ENCODE measurements around the gene BBIP1. TPM values are rescaled to one million over a fixed set of nuclear protein-coding genes. Genes with fewer than 3 reads are reported as not detected.

BBIP1 gene
- total and polyA plus RNA-seq, 10 of the 15 experiments (the other 5 are each of a cell fraction or from before 2014, with no cell fraction given) = 13.8 to 40.8 (median 31.3) TPM

- intact Hi-C loops (cut with micrococcal nuclease; ENCODE audit: unreplicated experiment) (loop anchor here (1.0 to 2.0 kb wide), 2 partner anchors 21 to 55 kb away; partner anchors contain the start of genes BBIP1 and SHOC2), in situ Hi-C loops (cut with MboI) (no loop called here)
- H2AFZ ChIP-seq (ENCODE audit: control insufficient read depth, low read depth, low read length) = no peak overlapping the region
- H3K36me3 ChIP-seq (ENCODE audit: control insufficient read depth in 2 of 2, insufficient read depth in 2 of 2, low read length in 1 of 2) = no peaks in the 10 kb centered on the region
- ChIA-PET CTCF (interaction anchor here (0.6 to 5.2 kb wide), 4 partner anchors 10 to 60 kb away, joined by 3 to 53 read pairs (median 8); no protein-coding TSS in a partner anchor), POLR2A (interaction anchor here (0.9 to 5.2 kb wide), 9 partner anchors 11 to 116 kb away, joined by 3 to 78 read pairs (median 4); no protein-coding TSS in a partner anchor), RAD21 (ENCODE audit: unreplicated experiment) (interaction anchor here (0.8 to 5.3 kb wide), 11 partner anchors 12 to 90 kb away, joined by 3 to 138 read pairs (median 6); partner anchors contain the start of genes BBIP1 and SHOC2), SMC1A (ENCODE audit: uncharacterized antibody, unreplicated experiment) (interaction anchor here (0.7 to 5.1 kb wide), 11 partner anchors 13 to 367 kb away, joined by 3 to 139 read pairs (median 6); no protein-coding TSS in a partner anchor)
- H3K27me3 ChIP-seq (replicated peaks in 1 of 2; ENCODE audit: control insufficient read depth in 2 of 2, insufficient read depth in 2 of 2, low read length in 1 of 2) = no peaks in the 10 kb centered on the region
- H3K9me3 ChIP-seq (replicated peaks; ENCODE audit: control insufficient read depth, insufficient read depth, low read length) = no peaks in the 10 kb centered on the region
- ATAC-seq (no peak), FAIRE-seq (no peak), DNase-seq (ENCODE audit: low read depth, low spot score) (no peak)
- H3K27ac ChIP-seq (ENCODE audit: control insufficient read depth, insufficient read depth) = peak overlapping the region; percentile 99
- H3K4me3 ChIP-seq = peak overlapping the region; percentile 20; the same call in 1 of the 2 replicates
- H3K79me2 ChIP-seq (ENCODE audit: control insufficient read depth, insufficient read depth, low read length) = peaks cover 2% of the 10 kb centered on the region; the same call in 1 of the 2 replicates
- no peak for TF ChIP-seq E2F8 (IDR thresholded peaks at IDR 0.05; ENCODE audit: low read depth, partially characterized antibody)
- no peak for TF ChIP-seq NRF1 (conservative IDR thresholded peaks at IDR 0.05; ENCODE audit: low read depth, low read length)
- TF ChIP-seq NFXL1 (IDR thresholded peaks at IDR 0.05; ENCODE audit: borderline replicate concordance) = no peak
- TF ChIP-seq FOXM1 (IDR thresholded peaks at IDR 0.05; ENCODE audit: low read depth, low read length) = no peak
- TF ChIP-seq KDM1A (IDR thresholded peaks at IDR 0.05; ENCODE audit: borderline replicate concordance) = no peak
- no peak for TF ChIP-seq BACH1 (IDR thresholded peaks at IDR 0.05; ENCODE audit: borderline replicate concordance)
- no peak for TF ChIP-seq ATF2 (IDR thresholded peaks at IDR 0.05; ENCODE audit: low read length)
- TF ChIP-seq ZNF592 (IDR thresholded peaks at IDR 0.05) = no peak
- no peak for TF ChIP-seq SKIL (IDR thresholded peaks at IDR 0.05; ENCODE audit: low read depth, poor library complexity, severe bottlenecking)
- H4K20me1 ChIP-seq (ENCODE audit: control insufficient read depth, insufficient read depth) = no peaks in the 10 kb centered on the region
- BruUV-seq (replicated peaks) = no TSS peak
- H3K9ac ChIP-seq (ENCODE audit: control insufficient read depth, insufficient read depth, low read length) = no peak overlapping the region
- H3K4me2 ChIP-seq (ENCODE audit: control insufficient read depth, insufficient read depth) = peak overlapping the region; percentile 0
- 95% methylated on average over 2 of the region's 2 CpGs for WGBS (ENCODE audit: insufficient coverage, insufficient replicate concordance, low lambda C conversion rate, missing lambda C conversion rate)
- peaks cover 93% of the 10 kb centered on the region for H3K4me1 ChIP-seq (ENCODE audit: control insufficient read depth, insufficient read depth, low read length)
Observed at GRCh38 chr10:110863956-110864355, 55.0 kb downstream of the BBIP1 start.

Data from GM12878 (cell line).